ENCODE data around the gene MT1X.

DNA sequence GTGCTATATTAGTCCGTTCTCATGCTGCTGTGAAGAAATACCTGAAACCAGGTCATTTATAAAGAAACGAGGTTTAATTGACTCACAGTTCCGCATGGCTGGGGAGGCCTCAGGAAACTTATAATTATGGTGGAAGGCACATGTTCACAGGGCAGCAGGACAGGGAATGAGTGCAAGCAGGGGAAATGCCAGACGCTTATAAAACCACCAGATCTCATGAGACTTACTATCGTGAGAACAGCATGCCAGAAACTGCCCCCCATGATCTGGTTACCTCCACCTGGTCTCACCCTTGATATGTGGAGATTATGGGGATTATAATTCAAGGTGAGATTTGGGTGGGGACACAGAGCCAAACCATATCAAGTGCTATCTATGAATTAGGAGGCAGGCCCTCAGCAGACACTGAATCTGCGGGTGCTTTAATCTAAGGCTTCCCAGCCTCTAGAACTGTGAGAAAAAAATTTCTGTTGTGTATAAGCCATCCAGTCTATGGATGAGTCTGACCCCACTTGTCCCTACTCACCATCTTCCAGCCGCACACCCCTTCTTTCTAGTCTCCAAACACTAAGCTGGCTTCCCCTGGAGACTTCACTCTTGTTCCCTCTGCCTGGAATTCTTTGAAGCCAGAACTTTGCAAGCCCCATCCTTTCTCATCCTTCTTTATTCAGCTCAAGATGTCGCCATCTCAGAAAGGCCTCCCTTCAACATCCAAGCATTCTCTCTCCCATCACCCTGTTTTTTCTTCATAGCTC is 46.9 kb downstream of the MT1X start:
- TF ChIP-seq, protein P1, sequence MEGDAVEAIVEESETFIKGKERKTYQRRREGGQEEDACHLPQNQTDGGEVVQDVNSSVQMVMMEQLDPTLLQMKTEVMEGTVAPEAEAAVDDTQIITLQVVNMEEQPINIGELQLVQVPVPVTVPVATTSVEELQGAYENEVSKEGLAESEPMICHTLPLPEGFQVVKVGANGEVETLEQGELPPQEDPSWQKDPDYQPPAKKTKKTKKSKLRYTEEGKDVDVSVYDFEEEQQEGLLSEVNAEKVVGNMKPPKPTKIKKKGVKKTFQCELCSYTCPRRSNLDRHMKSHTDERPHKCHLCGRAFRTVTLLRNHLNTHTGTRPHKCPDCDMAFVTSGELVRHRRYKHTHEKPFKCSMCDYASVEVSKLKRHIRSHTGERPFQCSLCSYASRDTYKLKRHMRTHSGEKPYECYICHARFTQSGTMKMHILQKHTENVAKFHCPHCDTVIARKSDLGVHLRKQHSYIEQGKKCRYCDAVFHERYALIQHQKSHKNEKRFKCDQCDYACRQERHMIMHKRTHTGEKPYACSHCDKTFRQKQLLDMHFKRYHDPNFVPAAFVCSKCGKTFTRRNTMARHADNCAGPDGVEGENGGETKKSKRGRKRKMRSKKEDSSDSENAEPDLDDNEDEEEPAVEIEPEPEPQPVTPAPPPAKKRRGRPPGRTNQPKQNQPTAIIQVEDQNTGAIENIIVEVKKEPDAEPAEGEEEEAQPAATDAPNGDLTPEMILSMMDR (IDR thresholded peaks at IDR 0.05): no peak
- TF ChIP-seq POLR2A (IDR thresholded peaks at IDR 0.05): no peak
